GM12878 (cell line): ENCODE results near the gene PRPF18. TPM values are rescaled to one million over a fixed set of nuclear protein-coding genes. Genes with fewer than 3 reads are reported as not detected.

ENCODE experiments used
- ATAC-seq: fragments of 200-7000 bp; cut with Tn5 transposase; 3 replicates; pipeline ENCODE4 v1.9.1; 2020; ENCODE audit warnings: mild to moderate bottlenecking, moderate library complexity
- BruUV-seq: library from RNA; stranded (reverse); fragments of 400-500 nt; replicated peaks from 2 replicates; lab custom pipeline; 2021; lab: Mats Ljungman, UMichigan
- CTCF ChIA-PET: fragments of 300-600 bp; sonication (Branson Sonifier 250); formaldehyde crosslinking; extraction: SDS; loops from one replicate; lab custom pipeline; 2021; ENCODE audit warnings: inconsistent platforms; lab: Yijun Ruan, JAX
- POLR2A ChIA-PET: fragments of 350-600 bp; formaldehyde crosslinking; extraction: SDS; loops from one replicate; lab custom pipeline; 2021; ENCODE audit warnings: inconsistent platforms; lab: Charles Lee
- RAD21 ChIA-PET: fragments of 300-600 bp; sonication (Branson Sonifier 250); formaldehyde crosslinking; loops from one replicate; lab custom pipeline; 2023; ENCODE audit warnings: antibody characterized with exemption; ENCODE audit not compliant: unreplicated experiment; lab: Charles Lee
- SMC1A ChIA-PET: fragments of 300-600 bp; sonication (Branson Sonifier 250); formaldehyde crosslinking; loops from one replicate; lab custom pipeline; 2023; ENCODE audit not compliant: unreplicated experiment, uncharacterized antibody; lab: Charles Lee
- DNase-seq: peaks from one replicate; pipeline ENCODE4 v3.0.0-alpha.2; 2011; ENCODE audit warnings: low read depth, low spot score
- FAIRE-seq: peaks from 3 replicates; lab custom pipeline; 2011; peaks lifted over from hg19 to GRCh38; lab: Jason Lieb, UNC
- H2AFZ ChIP-seq: 2 replicates; pipeline ENCODE4 v1.6.0; 2011; ENCODE audit warnings: low read depth, low read length, control low read depth; ENCODE audit not compliant: control insufficient read depth
- H3K27ac ChIP-seq: 2 replicates; pipeline ENCODE4 v1.5.1; 2011; ENCODE audit warnings: control low read depth; ENCODE audit not compliant: control insufficient read depth, insufficient read depth
- H3K27me3 ChIP-seq, 2 experiments: replicated peaks in 1 of 2; 2 replicates each; pipeline versions ENCODE4 v1.6.0 to v1.6.1; 2011; ENCODE audit warnings: low read length in 1 of 2; ENCODE audit not compliant: control insufficient read depth in 2 of 2, insufficient read depth in 2 of 2
- H3K36me3 ChIP-seq, 2 experiments: 2 replicates each; pipeline ENCODE4 v1.5.1; 2011; ENCODE audit warnings: low read length in 1 of 2; ENCODE audit not compliant: control insufficient read depth in 2 of 2, insufficient read depth in 2 of 2
- H3K4me1 ChIP-seq: 2 replicates; pipeline ENCODE4 v1.6.1; 2011; ENCODE audit warnings: mild to moderate bottlenecking, low read length, moderate library complexity, mixed read lengths; ENCODE audit not compliant: control insufficient read depth, insufficient read depth
- H3K4me2 ChIP-seq: 2 replicates; pipeline ENCODE4 v1.6.0; 2011; ENCODE audit warnings: control low read depth; ENCODE audit not compliant: control insufficient read depth, insufficient read depth
- H3K4me3 ChIP-seq: fragments of 200-600 bp; sonication (generic); 2 replicates; pipeline ENCODE4 v1.5.1; 2016
- H3K79me2 ChIP-seq: 2 replicates; pipeline ENCODE4 v1.6.0; 2011; ENCODE audit warnings: low read length; ENCODE audit not compliant: control insufficient read depth, insufficient read depth
- H3K9ac ChIP-seq: 2 replicates; pipeline ENCODE4 v1.8.0; 2011; ENCODE audit warnings: low read length, control low read depth, mixed read lengths; ENCODE audit not compliant: control insufficient read depth, insufficient read depth
- H3K9me3 ChIP-seq: replicated peaks from 3 replicates; pipeline ENCODE4 v1.5.1; 2011; ENCODE audit warnings: mild to moderate bottlenecking, low read length; ENCODE audit not compliant: control insufficient read depth, insufficient read depth
- H4K20me1 ChIP-seq: 2 replicates; pipeline ENCODE4 v1.6.0; 2011; ENCODE audit not compliant: control insufficient read depth, insufficient read depth
- BMI1 ChIP-seq: fragments of 450-650 bp; IDR thresholded peaks from 2 replicates; pipeline ENCODE4 v1.6.1; 2016; ENCODE audit warnings: mild to moderate bottlenecking, moderate library complexity, borderline replicate concordance
- CEBPB ChIP-seq, 2 experiments: fragments of 150-350 bp in 1 of 2; IDR thresholded peaks; 2 replicates each; pipeline ENCODE4 v1.6.1; 2012 to 2014; ENCODE audit warnings: low read depth in 2 of 2, low read length in 2 of 2, borderline replicate concordance in 1 of 2, inconsistent platforms in 1 of 2
- CHD1 ChIP-seq: IDR thresholded peaks from 2 replicates; pipeline ENCODE4 v1.6.1; 2012; ENCODE audit warnings: low read depth, low read length, improper control_type of control experiment
- CUX1 ChIP-seq: IDR thresholded peaks from 2 replicates; pipeline ENCODE4 v1.6.1; 2012; ENCODE audit warnings: improper control_type of control experiment, low read depth, low read length; ENCODE audit not compliant: insufficient replicate concordance
- ESRRA ChIP-seq: IDR thresholded peaks from 2 replicates; pipeline ENCODE4 v1.6.1; 2012; ENCODE audit warnings: mild to moderate bottlenecking, low read length, improper control_type of control experiment
- FOXK2 ChIP-seq: fragments of 450-650 bp; IDR thresholded peaks from 2 replicates; pipeline ENCODE4 v1.6.1; 2017; ENCODE audit warnings: mild to moderate bottlenecking, moderate library complexity
- IRF3 ChIP-seq: fragments of 450-650 bp; IDR thresholded peaks from 2 replicates; pipeline ENCODE4 v1.6.1; 2014; ENCODE audit warnings: mild to moderate bottlenecking
- NFXL1 ChIP-seq: fragments of 450-650 bp; IDR thresholded peaks from 2 replicates; pipeline ENCODE4 v1.6.1; 2017; ENCODE audit warnings: antibody characterized with exemption, mild to moderate bottlenecking, borderline replicate concordance
- RAD51 ChIP-seq: fragments of 450-650 bp; IDR thresholded peaks from 2 replicates; pipeline ENCODE4 v1.6.1; 2016; ENCODE audit warnings: moderate library complexity, mild to moderate bottlenecking, inconsistent platforms
- RCOR1 ChIP-seq: conservative IDR thresholded peaks from 2 replicates; pipeline ENCODE4 v1.6.1; 2012; ENCODE audit warnings: low read depth, low read length, improper control_type of control experiment
- RELA ChIP-seq: fragments of 450-650 bp; IDR thresholded peaks from 2 replicates; pipeline ENCODE4 v1.8.0; 2014; ENCODE audit warnings: borderline replicate concordance; ENCODE audit not compliant: partially characterized antibody
- SIN3A ChIP-seq: IDR thresholded peaks from 2 replicates; pipeline ENCODE4 v1.6.1; 2012; ENCODE audit warnings: low read depth, low read length, improper control_type of control experiment
- SUPT20H ChIP-seq: IDR thresholded peaks from 2 replicates; pipeline ENCODE4 v1.6.1; 2011; ENCODE audit warnings: low read depth, mild to moderate bottlenecking, low read length, moderate library complexity, borderline replicate concordance; ENCODE audit not compliant: control insufficient read depth
- SUZ12 ChIP-seq: fragments of 200-600 bp; sonication (generic); IDR thresholded peaks from one replicate; pipeline ENCODE4 v1.6.1; 2018; ENCODE audit warnings: antibody characterized with exemption, mild to moderate bottlenecking; ENCODE audit not compliant: unreplicated experiment
- TCF3 ChIP-seq: IDR thresholded peaks from 2 replicates; pipeline ENCODE4 v1.6.1; 2012; ENCODE audit warnings: low read depth, mild to moderate bottlenecking, low read length, borderline replicate concordance; ENCODE audit not compliant: insufficient read depth
- ZNF217 ChIP-seq: fragments of 450-650 bp; IDR thresholded peaks from 2 replicates; pipeline ENCODE4 v1.6.1; 2017; ENCODE audit warnings: antibody characterized with exemption, mild to moderate bottlenecking
- ZNF274 ChIP-seq: IDR thresholded peaks from one replicate; pipeline ENCODE4 v1.8.0; 2011; ENCODE audit not compliant: insufficient read length, insufficient read depth
- ZSCAN29 ChIP-seq: fragments of 450-650 bp; IDR thresholded peaks from 2 replicates; pipeline ENCODE4 v1.6.1; 2017; ENCODE audit warnings: mild to moderate bottlenecking, moderate library complexity
- WGBS: methylation state at CpG from one replicate; pipeline ENCODE4 v1.1.6; 2016; ENCODE audit warnings: low lambda C conversion rate; ENCODE audit not compliant: insufficient replicate concordance, insufficient coverage; ENCODE audit errors: missing lambda C conversion rate; 5-methylcytosine and 5-hydroxymethylcytosine counted together
- in situ Hi-C: fragments of 300-500 bp; cut with MboI; formaldehyde crosslinking; loops from 9 replicates; pipeline ENCODE4 v1.14.3; 2018; ENCODE audit warnings: mixed read lengths
- intact Hi-C: fragments of 100-400 bp; cut with micrococcal nuclease; formaldehyde crosslinking; loops from one replicate; pipeline ENCODE4 v1.14.2; 2022; ENCODE audit not compliant: unreplicated experiment
- polyA plus RNA-seq, 11 experiments: library from polyadenylated mRNA; depleted of rRNA in 4 of 11; unstranded in 6 of 11; stranded (reverse) in 5 of 11; fragments of >200 nt; fragmentation: Nextera tagmentation in 4 of 11; fragmentation: Illumina TruSeq in 1 of 11; extraction: Ambion mirVana in 4 of 11; extraction: Trizol in 1 of 11; gene quantifications; 1 replicate in 1 of 11; 2 replicates in 10 of 11; pipeline versions ENCODE4 v1.2.1 to v1.2.3, GENCODE V29; 2011 to 2016; ENCODE audit warnings: inconsistent platforms in 2 of 11, missing spikeins in 2 of 11, low read depth in 1 of 11
- total RNA-seq, 4 experiments: library from RNA; depleted of rRNA in 3 of 4; stranded (reverse); fragments of >200 nt in 3 of 4; fragmentation: Illumina TruSeq in 1 of 4; extraction: Trizol in 1 of 4; gene quantifications; 2 replicates each; pipeline versions ENCODE4 v1.2.1 to v1.2.3, GENCODE V29; 2013 to 2021

Gene PRPF18
- total and polyA plus RNA-seq, 10 of the 15 experiments (the other 5 are each of a cell fraction or from before 2014, with no cell fraction given) = 15.6 to 35.8 (median 28.8) TPM

GRCh38 chr10:13627459-13628310 is 40.9 kb downstream of the PRPF18 start:
- Histone ChIP-seq H3K9me3 (no peaks in the 10 kb centered on the region), H3K27ac (no peak overlapping the region), H3K4me3 (no peak overlapping the region), H3K36me3 (peaks cover 3 to 6% of the 10 kb centered on the region in 2 experiments; a peak in 3 of 4 replicates), H4K20me1 (no peaks in the 10 kb centered on the region), H3K4me1 (no peaks in the 10 kb centered on the region), H3K27me3 (no peaks in the 10 kb centered on the region), H2AFZ (no peak overlapping the region), H3K9ac (no peak overlapping the region), H3K4me2 (no peak overlapping the region), H3K79me2 (no peaks in the 10 kb centered on the region)
- DNase-seq (no peak), ATAC-seq (no peak), FAIRE-seq (no peak)
- BruUV-seq = no TSS peak
- WGBS = 80% methylated on average over 7 of the region's 7 CpGs
- ChIA-PET POLR2A (no interaction called here), SMC1A (no interaction called here), RAD21 (no interaction called here), CTCF (no interaction called here)
- intact Hi-C loops (no loop called here), in situ Hi-C loops (no loop called here)
- TF ChIP-seq ZNF274 (no peak), ESRRA (no peak), RAD51 (no peak), TCF3 (no peak), CUX1 (no peak), CHD1 (no peak), FOXK2 (no peak), NFXL1 (no peak), ZSCAN29 (no peak), SUZ12 (no peak), SIN3A (no peak), IRF3 (no peak), BMI1 (no peak), RELA (no peak), RCOR1 (no peak), SUPT20H (no peak), CEBPB (IDR thresholded peaks at IDR 0.05; ENCODE audit: borderline replicate concordance in 1 of 2, low read depth in 2 of 2, low read length in 2 of 2) (no peak), ZNF217 (no peak)
